Tibial nerve (tissue), 4 donors: ENCODE measurements around the gene DIO2. TPM values are rescaled to one million over a fixed set of nuclear protein-coding genes. Genes with fewer than 3 reads are reported as not detected.
A peak's percentile ranks its signal among the peaks of the same experiment; 100 is the strongest.

Source experiments
- DNase-seq, 2 donors: peaks; one replicate each; pipeline ENCODE4 v3.0.0-alpha.2; 2019; ENCODE audit warnings: low spot score in 2 of 2
- H3K27ac ChIP-seq, 4 donors: fragments of 200-600 bp; sonication (generic) in 3 of 4; one replicate each; pipeline ENCODE4 v1.5.1; 2017 to 2019; ENCODE audit warnings: mild to moderate bottlenecking in 1 of 4
- H3K27me3 ChIP-seq, 2 donors: fragments of 200-600 bp; sonication (generic) in 1 of 2; one replicate each; pipeline versions ENCODE4 v1.5.1 to v1.6.0; 2017 to 2019
- H3K36me3 ChIP-seq, 3 donors: fragments of 200-600 bp; sonication (generic); one replicate each; pipeline ENCODE4 v1.5.1; 2018 to 2019
- H3K4me1 ChIP-seq, 4 donors: fragments of 200-600 bp; sonication (generic) in 3 of 4; one replicate each; pipeline ENCODE4 v1.5.1; 2017 to 2019
- H3K4me3 ChIP-seq, 4 donors: fragments of 200-600 bp; sonication (generic) in 3 of 4; one replicate each; pipeline ENCODE4 v1.5.1; 2017 to 2019; ENCODE audit warnings: mild to moderate bottlenecking in 1 of 4, moderate library complexity in 1 of 4
- H3K9me3 ChIP-seq, 4 donors: fragments of 200-600 bp; sonication (generic) in 3 of 4; one replicate each; pipeline ENCODE4 v1.5.1; 2017 to 2019
- EP300 ChIP-seq, 2 donors: sonication (generic); formaldehyde crosslinking; IDR thresholded peaks; one replicate each; pipeline ENCODE4 v1.6.1; 2017; ENCODE audit warnings: antibody characterized with exemption in 2 of 2, mild to moderate bottlenecking in 1 of 2
- POLR2A ChIP-seq, 2 donors: fragments of 450-650 bp; IDR thresholded peaks; one replicate each; pipeline ENCODE4 v1.6.1; 2017; ENCODE audit warnings: antibody characterized with exemption in 2 of 2, mild to moderate bottlenecking in 2 of 2, moderate library complexity in 2 of 2
- WGBS, 2 donors: methylation state at CpG; one replicate each; pipeline ENCODE4 v1.1.5; 2018; 5-methylcytosine and 5-hydroxymethylcytosine counted together
- total RNA-seq, 4 donors: library from RNA; depleted of rRNA; stranded (reverse); fragments of >200 nt; gene quantifications; one replicate each; pipeline ENCODE4 v1.1.0, GENCODE V29; 2016
- TF ChIP-seq, protein P1 (sequence below), 5 experiments: fragments of 200-600 bp in 3 of 5; fragments of 450-650 bp in 2 of 5; sonication (generic) in 3 of 5; IDR thresholded peaks; one replicate each; pipeline ENCODE4 v1.5.1; 2016 to 2019; ENCODE audit warnings: antibody characterized with exemption in 5 of 5, mild to moderate bottlenecking in 3 of 5, moderate library complexity in 2 of 5

DIO2 gene
- total RNA-seq, 4 donors from 2014 or later = 0.84 to 5.9 (median 2.8) TPM

DNA sequence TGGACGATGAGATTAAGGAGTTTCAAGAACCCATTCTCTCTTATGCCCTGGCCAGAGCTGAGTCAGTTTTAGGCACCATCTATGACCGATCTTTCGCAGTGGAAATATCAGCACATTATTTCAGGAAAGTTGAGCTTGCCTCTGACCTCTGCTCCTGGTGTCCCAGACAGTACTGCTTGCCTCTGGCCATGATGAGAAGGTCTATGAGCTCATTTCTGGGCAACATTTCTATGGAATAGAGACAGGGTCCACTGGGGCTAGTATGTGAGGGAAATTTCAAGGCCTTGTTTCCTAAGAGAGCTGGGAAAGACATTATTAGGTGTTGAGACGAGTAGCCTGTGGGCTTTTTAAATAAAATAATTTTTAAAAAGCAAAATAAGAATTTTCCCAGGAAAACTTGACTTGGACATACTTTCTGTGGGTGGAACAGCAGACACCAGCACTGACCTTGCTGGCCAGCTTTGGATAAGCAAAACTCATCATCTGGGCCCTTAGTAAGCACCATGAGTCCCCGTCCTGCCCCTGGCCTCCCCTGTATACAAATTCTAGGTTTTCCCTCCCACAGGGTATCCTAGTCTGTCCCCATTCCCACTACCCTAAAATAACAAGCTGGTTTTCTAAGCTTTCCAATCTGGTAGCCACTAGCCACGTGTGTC, 43.4 kb downstream of the DIO2 start:
- no peaks in the 10 kb centered on the region for H3K9me3 ChIP-seq
- WGBS, 2 donors = 66 to 70% methylated on average over 6 of the region's 6 CpGs
- no peaks in the 10 kb centered on the region for H3K27me3 ChIP-seq
- TF ChIP-seq EP300 (IDR thresholded peaks at IDR 0.05) = peak in 1 of 2 donors; percentile 27
- TF ChIP-seq, protein P1, sequence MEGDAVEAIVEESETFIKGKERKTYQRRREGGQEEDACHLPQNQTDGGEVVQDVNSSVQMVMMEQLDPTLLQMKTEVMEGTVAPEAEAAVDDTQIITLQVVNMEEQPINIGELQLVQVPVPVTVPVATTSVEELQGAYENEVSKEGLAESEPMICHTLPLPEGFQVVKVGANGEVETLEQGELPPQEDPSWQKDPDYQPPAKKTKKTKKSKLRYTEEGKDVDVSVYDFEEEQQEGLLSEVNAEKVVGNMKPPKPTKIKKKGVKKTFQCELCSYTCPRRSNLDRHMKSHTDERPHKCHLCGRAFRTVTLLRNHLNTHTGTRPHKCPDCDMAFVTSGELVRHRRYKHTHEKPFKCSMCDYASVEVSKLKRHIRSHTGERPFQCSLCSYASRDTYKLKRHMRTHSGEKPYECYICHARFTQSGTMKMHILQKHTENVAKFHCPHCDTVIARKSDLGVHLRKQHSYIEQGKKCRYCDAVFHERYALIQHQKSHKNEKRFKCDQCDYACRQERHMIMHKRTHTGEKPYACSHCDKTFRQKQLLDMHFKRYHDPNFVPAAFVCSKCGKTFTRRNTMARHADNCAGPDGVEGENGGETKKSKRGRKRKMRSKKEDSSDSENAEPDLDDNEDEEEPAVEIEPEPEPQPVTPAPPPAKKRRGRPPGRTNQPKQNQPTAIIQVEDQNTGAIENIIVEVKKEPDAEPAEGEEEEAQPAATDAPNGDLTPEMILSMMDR (IDR thresholded peaks at IDR 0.05) = no peak
- peak overlapping the region in 2 of 4 donors; percentile 43 to 66 for H3K27ac ChIP-seq
- no peaks in the 10 kb centered on the region for H3K36me3 ChIP-seq
- no peak overlapping the region for H3K4me3 ChIP-seq
- H3K4me1 ChIP-seq = peaks cover 0 to 10% (median 0%) of the 10 kb centered on the region in 4 donors
- peak in 1 of 2 donors; percentile 45 for DNase-seq

DNA sequence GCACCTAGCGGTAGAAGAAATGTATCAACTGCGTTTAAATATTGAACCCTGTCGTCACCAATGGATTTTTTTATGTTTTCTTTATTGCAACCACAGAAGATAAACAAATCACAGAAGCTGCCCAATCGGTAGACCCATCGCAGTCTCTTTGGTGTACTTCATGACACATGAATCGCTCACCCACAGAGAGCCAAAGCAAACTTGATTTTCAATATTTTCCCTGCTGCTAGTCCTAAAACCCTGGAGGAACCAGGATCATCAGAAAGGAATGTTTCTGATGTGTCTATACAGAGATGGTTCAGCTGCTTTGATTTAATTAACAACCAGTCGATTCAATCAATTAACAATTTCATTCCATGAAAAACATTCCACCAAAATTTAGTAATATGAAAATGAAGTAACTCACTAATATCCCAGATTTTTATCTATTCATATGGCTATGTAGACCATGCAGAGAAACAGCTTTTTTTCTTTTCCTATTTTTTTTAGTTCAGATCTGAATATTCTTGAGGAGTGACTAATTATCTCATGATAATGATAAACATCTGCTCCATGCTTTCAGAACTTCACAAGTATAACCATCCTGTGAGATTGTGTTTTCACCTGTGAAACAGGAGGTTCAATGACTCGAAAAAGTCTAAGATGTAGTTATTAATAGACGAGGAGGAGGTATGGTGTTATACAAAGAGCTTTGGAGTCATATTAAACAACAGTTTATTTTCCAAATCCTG, 46.1 kb downstream of the DIO2 start:
- 67 to 70% methylated on average over 9 of the region's 9 CpGs for WGBS, 2 donors
- TF ChIP-seq, protein P1 (IDR thresholded peaks at IDR 0.05) = no peak
- Histone ChIP-seq H3K36me3 (no peaks in the 10 kb centered on the region), H3K27ac (no peak overlapping the region), H3K9me3 (no peaks in the 10 kb centered on the region), H3K4me3 (no peak overlapping the region), H3K27me3 (no peaks in the 10 kb centered on the region), H3K4me1 (peaks cover 0 to 6% (median 0%) of the 10 kb centered on the region in 4 donors)
- no peak for DNase-seq

DNA sequence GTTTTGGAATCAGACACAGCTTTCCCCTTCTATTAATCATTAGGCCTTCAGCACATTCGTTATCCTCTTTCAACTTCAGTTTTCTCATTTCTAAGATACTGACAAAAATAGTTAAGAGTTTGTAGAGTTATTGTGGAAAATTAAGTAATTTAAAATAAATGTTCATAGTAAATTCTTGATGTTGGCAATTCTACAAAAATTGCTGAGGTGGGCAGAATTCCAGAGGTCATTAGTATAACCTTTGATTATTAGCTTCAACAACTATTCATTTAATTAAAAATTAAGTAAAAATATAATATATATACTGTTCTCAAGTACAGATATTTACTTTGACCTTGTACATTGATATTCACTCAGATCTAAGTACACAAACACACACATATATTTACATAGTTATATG, 58.5 kb downstream of the DIO2 start:
- no peak for TF ChIP-seq EP300 (IDR thresholded peaks at IDR 0.05)
- no peak for TF ChIP-seq POLR2A (IDR thresholded peaks at IDR 0.05)
- TF ChIP-seq, protein P1 (IDR thresholded peaks at IDR 0.05) = no peak
- Histone ChIP-seq H3K4me1 (peaks cover 0 to 12% (median 0%) of the 10 kb centered on the region in 4 donors), H3K27me3 (no peaks in the 10 kb centered on the region), H3K27ac (no peak overlapping the region), H3K9me3 (no peaks in the 10 kb centered on the region), H3K4me3 (no peak overlapping the region), H3K36me3 (no peaks in the 10 kb centered on the region)
- 64 to 73% methylated on average over 1 of the region's 1 CpG for WGBS, 2 donors
- DNase-seq = no peak

DNA sequence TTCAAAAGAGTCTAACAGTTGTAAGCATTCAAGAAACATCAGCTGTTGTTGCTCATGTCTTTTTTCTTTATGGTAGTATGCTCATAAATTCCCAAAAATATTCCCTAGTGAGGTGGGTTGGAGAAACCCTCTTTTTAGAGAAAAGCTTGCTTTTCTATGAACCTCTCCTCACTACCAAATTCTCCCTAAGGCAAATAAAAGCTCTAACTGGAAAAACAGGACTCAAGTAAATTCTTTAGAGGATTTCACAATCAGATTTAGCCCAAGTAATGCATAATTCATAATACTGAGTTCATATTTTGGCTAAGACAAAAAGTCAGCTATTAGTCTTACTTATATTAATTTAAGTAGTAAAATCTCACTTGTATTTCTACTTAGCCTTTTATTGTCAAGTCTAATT, 59.1 kb downstream of the DIO2 start:
- Histone ChIP-seq H3K27me3 (no peaks in the 10 kb centered on the region), H3K27ac (no peak overlapping the region), H3K4me1 (peaks cover 0 to 12% (median 0%) of the 10 kb centered on the region in 4 donors), H3K9me3 (no peaks in the 10 kb centered on the region), H3K4me3 (no peak overlapping the region), H3K36me3 (no peaks in the 10 kb centered on the region)
- TF ChIP-seq POLR2A (IDR thresholded peaks at IDR 0.05) = no peak
- TF ChIP-seq, protein P1 (IDR thresholded peaks at IDR 0.05) = no peak
- no peak for TF ChIP-seq EP300 (IDR thresholded peaks at IDR 0.05)
- no peak for DNase-seq

DNA sequence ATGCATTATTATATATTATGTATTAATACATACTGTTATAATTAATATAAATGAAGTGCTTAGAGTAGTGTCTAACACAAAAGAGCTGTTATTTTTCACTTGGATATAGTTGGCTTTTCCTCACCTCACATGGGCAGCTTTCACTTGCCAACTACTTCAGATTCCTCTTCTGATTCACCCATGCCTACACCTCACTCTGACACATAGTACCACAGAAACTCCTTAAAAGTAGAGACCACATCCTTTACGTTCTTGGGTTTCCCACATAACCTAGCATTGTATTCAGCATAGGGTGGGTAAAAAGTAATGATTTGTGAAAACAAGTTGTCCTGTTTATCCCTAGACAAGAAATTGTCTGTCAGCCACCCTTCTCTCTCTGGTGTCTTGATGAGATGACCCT, 61.0 kb downstream of the DIO2 start:
- Histone ChIP-seq H3K27ac (no peak overlapping the region), H3K27me3 (no peaks in the 10 kb centered on the region), H3K4me3 (no peak overlapping the region), H3K36me3 (no peaks in the 10 kb centered on the region), H3K4me1 (peaks cover 0 to 12% (median 0%) of the 10 kb centered on the region in 4 donors), H3K9me3 (no peaks in the 10 kb centered on the region)
- TF ChIP-seq EP300 (IDR thresholded peaks at IDR 0.05) (no peak), POLR2A (IDR thresholded peaks at IDR 0.05) (no peak)
- TF ChIP-seq, protein P1 (IDR thresholded peaks at IDR 0.05) = no peak
- WGBS, 2 donors = 75 to 77% methylated on average over 1 of the region's 1 CpG
- DNase-seq = no peak
